ENCODE results near the gene LRCH1.

Gene LRCH1

GRCh38 chr13:46595136-46595884 is 42.3 kb downstream of the LRCH1 start:
- DNase-seq = no peak

DNA sequence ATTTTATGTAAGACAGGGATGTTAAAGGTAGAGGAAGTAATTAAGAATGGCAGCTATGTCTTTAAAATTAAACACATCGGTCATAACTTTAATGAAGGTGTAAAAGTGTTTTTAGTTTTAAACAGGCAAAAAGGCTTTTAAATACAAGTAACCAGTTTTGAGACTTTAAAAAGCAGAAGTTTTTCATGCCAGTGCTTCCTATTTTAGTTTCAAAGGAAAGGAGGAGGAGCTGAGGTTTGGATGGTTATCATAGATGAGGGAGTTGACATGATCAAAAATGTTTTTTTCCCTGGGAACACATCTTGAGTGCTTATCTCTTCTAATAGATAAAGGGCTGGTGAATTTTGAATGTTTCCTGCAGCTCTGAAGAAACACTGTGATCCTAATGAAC is 42.9 kb downstream of the LRCH1 start:
- DNase-seq = no peak

GRCh38 chr13:46596466-46596865 is 43.5 kb downstream of the LRCH1 start:
- DNase-seq = no peak

DNA sequence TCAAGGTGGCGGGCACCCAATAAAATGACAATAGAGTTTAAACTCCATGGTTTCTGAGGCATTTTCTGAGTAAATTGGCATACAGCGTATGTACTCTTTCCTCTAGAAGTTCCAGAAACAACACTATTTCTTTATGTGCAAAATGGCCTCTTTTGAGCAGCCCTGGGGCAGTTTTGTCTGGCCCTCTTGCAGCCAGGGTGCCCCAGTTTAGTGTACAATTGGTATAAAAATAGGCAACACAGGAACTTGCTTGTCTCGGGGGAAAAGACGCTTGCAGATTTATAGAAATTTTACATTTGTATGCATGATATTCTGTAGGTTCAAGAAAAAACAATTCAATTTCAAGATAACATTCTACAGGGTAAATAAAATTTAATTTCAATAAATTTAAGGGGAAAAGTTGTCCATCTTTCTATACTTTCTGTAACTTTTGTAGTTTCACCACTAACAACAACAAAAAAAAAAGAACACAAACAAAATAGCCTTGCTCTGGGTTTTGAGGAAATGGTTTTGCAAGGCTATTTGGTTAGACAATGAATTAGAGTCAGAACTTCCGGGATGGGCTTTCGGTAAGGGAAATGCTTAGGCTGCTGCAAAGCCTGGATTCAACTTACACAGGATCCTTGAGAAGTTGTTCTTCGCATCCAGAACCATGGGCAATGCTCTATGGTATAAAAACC is 45.3 kb downstream of the LRCH1 start:
- no peak for DNase-seq

DNA sequence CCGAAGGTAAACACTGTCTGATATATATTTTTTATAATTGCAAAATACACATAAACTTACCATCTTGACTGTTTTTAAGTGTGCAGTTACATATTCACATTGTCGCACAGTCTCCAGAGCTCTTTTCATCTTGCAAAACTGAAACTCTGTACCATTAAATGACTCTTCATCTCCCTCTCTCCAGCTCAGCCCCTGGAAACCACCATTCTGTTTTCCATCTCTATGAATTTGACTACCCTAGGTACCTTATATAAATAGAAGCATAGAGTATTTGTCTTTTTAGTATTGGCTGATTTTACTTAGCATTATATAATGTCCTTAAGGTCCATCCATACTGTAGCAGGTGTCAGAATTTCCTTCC is 45.8 kb downstream of the LRCH1 start:
- DNase-seq = no peak

- no peak for DNase-seq
Observed at GRCh38 chr13:46600943-46601311, 48.0 kb downstream of the LRCH1 start.

- DNase-seq = no peak
Observed at GRCh38 chr13:46602531-46602930, 49.6 kb downstream of the LRCH1 start.

DNA sequence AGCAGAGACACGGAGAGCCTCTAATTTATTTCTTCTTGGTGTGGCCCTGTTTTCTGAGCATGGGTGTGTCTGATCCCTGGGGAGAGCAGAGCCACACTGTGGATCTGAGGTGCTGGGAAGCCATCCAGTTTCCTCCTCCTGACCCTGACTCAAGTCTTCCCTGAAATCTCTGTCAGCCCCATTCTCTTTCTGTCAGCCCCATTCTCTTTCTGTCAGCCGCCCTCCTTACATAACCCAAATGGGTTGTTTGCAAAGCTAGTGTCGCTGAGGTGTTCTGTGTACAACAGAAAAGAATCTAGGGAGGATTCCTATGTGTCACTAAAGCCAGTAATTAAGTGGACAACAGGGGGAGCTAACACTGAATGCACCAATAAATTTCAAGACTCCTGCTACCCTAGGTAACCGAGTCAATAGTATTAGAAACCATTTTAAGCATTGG is 50.2 kb downstream of the LRCH1 start:
- no peak for DNase-seq

GRCh38 chr13:46604226-46604990 is 51.4 kb downstream of the LRCH1 start:
- DNase-seq = no peak

DNA sequence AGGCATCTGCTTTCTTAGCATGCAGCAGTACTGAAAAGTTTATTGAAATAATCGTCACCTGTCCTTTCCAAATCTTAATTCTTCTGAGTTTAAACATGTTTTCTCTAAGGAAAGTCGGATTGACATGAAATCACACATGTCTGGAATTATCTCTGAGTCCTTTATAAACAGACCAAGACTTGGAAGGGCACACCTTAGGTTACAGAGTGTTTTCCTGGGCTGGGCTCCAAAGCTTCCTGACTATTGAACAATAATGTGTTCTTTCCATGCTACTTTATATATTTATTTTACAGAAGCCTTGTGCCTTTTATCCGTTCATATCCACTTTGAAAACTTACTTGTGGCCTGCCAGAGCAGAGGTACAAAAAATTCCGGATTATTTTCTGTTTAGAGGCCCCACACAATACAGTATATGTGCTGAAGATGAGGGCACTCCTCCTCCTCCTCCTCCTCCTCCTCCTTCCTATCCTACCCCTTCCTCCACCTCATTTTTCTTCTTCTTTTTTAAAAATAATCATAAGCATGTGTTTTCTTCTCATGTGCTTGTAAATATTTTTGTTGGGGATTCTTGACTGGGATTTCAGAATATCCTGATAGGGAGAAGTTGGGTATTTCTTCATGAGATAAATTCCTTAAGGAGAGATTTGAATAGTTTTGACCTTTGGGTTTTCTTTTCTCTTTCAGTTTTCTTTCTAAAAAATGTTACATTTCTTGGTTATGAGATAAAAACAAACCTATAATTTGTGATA is 52.3 kb downstream of the LRCH1 start:
- no peak for DNase-seq

DNA sequence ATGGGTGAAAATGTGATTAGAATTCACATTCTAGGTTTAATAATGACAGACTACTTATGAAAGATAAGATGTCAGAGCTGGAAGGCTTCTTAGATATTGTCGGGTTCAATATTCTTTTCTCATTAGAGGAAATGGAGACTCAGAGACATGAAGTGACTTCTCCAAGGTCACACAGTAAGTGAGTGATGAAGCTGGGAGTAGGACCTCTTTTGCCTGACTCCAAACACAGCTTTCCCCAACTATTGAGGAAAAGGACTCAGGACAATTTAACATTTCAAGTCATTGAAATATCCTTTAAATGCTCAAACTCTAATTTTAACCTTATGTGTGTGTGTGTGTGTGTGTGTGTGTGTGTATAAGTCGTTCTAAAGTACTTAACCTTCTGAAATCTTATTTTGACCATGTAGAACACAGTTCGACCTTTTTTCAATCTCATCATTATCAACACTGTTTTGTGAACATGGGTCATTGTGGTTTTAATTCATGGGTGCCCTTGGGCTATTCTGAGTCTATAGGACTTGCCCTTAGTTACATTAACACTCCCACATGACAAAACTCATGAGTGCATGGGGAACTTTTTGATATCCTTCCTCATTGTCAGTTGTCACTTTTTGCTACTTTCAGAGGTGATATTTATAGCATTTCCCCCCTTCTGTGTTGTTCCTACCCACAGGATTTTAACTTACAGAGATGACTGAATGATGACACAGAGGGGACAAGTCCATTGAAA is 53.0 kb downstream of the LRCH1 start:
- DNase-seq = no peak

- DNase-seq = no peak
Observed at GRCh38 chr13:46606970-46607369, 54.0 kb downstream of the LRCH1 start.

DNA sequence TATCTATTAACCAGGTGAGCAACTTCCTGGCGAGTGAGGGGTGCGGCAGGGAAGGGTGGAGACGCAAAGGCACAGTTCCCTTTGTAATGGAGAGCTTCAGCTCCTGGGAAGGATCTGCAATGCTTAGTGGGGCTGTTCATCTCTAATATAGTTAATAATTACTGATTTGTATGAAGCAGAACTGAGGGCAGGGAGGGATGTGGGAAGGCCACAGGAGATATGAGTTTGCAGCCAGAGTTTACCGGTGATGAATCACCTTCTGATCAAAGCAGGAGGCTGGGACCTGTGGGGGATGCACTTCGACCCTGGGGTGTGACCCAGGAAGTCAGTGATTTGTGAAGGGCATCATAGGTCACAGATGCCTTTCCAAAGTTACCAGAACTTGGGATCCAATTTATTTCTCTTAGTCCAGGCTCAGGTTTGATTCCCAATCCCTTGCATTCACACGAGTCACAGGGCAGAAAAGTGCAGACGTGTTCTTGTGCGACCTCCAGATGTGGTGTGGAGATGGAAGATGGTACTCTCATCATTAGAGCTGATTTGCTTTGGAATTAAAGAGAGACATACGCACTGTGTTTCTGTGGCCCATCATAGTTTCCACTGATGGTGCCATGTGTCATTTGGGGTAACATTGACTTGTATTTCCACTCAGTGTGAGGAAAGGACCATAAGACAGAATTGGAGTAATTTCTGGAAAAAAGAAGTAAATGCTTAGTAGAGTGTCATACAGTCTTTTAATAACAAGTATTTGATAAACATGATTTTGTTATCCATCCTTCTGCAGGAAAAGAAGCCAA is 55.0 kb downstream of the LRCH1 start:
- DNase-seq = no peak

DNA sequence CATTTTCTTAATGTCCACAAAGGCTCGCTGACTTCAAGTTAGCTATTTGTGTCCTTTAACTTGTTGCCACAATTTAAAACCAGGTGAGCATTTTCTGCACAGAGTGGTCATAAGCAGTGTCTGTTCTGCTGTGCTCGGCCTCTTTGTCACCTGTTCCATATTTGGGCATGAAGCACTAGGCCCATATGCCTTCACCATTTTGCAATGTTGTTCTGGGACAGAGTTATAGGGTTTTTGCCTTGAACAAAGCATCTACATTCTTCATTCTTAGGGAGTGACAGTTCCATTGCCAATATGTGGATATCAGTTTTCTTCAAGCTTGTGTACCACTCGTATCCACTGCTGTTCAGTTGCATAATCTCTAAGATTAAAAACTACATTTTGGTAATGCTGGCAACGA is 56.1 kb downstream of the LRCH1 start:
- DNase-seq = no peak

DNA sequence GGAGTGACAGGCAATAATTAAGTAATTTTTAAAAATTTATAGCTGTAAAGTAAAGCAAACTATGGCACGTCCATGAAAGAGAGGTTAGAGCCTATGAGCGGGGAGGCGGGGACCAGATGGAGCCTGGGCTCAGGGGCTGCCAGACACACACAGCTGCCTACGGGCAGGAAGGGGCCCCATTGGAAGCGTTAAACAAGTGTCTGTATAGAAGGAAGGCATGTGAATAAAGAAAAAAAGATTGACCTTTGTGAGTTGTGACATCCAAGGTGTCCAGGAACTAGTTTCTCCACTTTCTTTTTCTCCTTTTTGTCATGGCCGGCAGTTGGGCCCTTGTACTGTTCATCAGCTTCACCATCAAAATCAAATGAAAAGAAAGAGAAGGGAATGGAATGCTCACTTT is 56.8 kb downstream of the LRCH1 start:
- peak; percentile 73 to 89 for DNase-seq

GRCh38 chr13:46612267-46612666 is 59.3 kb downstream of the LRCH1 start:
- no peak for DNase-seq

DNA sequence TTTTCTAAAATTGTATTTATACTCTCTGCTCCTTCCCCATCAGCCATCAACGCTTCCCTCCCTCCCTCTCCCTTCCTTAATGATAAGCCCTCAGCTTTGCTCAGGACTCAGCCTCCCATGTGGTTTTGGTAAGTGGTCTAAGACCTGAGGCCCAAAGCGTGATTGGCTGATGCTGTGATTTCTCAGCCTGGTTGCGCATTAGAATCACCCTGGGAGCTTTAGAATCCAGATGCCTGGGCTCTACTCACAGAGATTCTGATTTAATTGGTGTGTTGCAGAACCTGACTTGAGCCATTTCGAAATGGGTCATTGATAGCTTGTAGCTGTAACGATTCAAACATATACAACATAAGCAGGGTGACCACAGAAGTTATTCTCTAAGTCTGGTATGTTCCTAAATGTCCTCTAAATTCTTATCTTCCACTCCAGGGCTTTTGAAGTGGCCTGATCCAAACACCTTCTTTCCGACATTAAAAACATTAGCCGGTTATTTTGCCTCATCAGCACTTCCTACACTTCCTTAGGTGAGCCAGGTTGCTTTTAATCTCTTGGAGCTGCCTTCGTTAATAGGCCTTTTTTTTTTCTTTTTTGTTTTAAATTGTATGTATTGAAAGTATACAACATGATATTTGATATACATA is 60.6 kb downstream of the LRCH1 start:
- no peak for DNase-seq

DNA sequence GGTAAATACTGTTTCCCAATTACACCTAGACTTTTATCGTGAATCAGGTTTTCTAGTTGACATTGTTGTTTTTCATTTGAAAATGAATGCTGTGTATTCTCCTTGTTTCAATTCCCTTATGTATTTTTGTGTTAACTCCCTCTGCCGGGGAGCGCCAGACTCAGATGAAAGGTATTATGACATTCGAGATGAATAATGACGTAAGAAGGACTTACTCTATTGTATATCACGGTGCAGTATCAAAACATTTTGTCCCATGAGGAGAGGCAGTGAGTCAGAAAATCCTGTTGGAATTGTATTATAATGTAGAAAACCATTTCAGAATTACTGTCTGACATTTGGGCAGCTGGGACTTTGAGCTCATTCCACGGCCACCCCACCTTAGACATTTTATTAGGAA is 61.6 kb downstream of the LRCH1 start:
- DNase-seq = peak in 1 of 2 experiments; percentile 19

GRCh38 chr13:46615888-46616531 is 63.0 kb downstream of the LRCH1 start:
- DNase-seq = peak in 1 of 2 experiments; percentile 21

DNA sequence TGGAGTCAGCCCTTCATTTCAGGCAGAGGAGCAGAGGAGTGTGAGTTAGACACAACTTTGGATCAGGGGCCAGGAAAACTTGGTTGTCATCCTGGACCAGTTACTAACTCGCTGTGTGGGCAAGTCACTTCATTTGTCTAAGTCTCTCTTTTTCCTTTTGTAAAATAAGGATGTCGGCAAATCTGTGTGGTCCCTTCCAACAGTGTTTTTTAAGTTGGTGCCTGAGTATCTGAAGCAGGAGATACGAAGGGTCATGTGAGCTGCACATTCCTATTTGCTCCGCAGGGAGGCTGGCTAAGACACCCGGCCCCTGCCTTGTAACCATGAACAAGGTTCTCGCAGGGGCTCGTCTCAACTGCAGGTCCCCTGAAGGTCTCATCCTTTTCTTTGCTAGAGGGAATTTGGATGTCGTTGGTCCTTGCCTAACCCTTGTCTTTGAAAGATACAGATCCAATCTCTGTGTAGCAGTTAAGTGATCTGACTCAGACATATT is 64.3 kb downstream of the LRCH1 start:
- no peak for DNase-seq

Data from NCI-H2081 (cell line).